ENCODE measurements around the gene FRMD4A.

DNA sequence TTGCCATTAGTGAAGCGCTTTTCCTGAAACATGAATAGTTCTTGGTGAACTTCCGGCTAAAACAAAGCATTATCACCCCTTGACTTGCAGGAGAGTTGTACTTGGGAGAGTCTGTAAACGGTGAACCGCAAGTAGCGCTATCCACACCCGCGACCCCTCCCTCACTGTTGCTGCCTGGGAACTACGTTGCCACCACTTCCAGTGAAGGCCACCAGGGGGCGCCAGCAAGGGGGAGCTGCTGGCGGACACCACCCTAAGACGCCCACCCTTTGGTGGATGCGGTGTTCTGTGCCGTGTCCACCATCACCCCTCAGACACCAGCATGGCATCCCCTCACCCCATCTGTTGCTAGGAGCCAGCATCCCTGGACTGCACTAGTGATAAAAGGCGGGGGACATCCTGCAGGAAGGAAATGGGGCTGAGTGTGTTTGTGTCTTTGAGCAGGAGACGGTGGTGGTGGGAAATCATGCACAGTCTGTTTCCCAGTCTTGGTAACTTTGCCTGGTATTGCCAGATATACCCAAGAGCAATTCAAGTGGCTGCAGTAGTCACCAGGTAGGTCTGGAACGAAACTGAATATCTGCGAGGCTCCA is 298.2 kb downstream of the FRMD4A start:
- TF ChIP-seq, protein P1, sequence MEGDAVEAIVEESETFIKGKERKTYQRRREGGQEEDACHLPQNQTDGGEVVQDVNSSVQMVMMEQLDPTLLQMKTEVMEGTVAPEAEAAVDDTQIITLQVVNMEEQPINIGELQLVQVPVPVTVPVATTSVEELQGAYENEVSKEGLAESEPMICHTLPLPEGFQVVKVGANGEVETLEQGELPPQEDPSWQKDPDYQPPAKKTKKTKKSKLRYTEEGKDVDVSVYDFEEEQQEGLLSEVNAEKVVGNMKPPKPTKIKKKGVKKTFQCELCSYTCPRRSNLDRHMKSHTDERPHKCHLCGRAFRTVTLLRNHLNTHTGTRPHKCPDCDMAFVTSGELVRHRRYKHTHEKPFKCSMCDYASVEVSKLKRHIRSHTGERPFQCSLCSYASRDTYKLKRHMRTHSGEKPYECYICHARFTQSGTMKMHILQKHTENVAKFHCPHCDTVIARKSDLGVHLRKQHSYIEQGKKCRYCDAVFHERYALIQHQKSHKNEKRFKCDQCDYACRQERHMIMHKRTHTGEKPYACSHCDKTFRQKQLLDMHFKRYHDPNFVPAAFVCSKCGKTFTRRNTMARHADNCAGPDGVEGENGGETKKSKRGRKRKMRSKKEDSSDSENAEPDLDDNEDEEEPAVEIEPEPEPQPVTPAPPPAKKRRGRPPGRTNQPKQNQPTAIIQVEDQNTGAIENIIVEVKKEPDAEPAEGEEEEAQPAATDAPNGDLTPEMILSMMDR (conservative IDR thresholded peaks at IDR 0.05; ENCODE audit: low read length) = peak; percentile 79
- TF ChIP-seq EZH2phosphoT487 (IDR thresholded peaks at IDR 0.05; ENCODE audit: borderline replicate concordance, low read depth, low read length) = no peak
